Measurements from ENCODE around the gene DSEL.

The DSEL gene

DNA sequence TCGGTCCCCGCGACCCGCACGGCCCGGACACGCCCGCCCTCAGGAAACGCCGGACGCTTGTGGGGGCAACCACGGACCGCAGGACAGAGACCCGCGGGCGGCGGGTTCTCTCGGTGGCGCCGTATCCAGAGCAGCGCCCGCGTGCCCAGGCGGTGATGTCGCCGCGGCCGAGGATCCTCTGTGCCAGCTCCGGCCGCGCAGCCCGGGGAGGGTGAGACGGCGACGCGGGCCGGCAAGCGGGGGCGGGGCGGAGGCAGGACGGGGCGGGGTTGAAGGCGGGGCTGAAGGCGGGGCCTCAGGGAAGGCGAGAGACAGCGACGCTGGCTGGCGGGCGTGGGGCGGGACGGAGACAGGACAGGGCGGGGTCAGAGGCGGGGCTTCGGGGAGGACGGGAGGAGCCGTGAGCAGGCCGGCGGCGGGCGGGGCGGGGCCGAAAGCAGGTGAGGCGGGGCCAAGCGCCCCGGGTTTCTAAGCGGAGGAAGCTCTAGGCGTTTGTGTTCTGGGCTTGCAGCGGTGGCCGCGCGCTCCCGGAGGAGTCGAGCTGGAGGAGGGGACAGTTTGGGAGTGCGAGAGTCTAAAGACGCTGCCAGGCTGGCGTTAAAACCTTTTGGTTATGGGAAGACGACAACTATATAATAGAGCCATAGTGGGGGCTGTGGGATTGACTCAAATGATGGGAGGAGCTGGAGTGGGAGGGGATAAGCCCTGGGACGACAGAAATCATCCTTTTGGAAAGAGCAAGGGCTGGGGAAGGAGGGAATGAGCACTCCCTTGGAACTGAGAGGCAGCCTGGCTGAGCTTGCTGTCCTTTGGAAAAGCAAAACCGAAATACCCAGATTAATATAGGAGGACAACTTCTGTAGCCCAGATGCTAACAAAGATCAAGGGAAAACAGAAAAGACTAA lies at the start of gene DSEL:
TSS of gene DSEL (minus strand) at position 182 of the 905 bp plus-strand sequence. CDS start 2,112 bp downstream, outside the sequence.
- peak; percentile 98 for DNase-seq (ENCODE audit: low spot score)

DNA sequence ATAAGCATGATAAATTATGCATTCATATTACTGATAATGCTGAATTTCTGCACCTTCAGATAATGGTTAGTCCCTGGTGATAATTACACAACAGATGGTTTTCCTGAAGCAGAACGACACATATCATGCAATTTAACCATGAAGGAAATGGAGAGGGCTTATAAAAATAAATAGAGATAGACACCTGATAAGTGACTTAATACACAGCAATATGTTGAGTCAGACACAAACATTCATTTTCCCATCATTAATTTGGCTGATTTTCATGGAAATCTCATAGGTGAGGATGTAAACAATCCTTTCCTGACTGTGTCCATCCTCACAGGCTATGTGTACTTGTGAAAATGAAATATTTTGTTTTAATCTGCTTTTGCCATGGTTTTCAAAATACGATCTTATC lies 36.9 kb upstream of the DSEL start:
- no peak for DNase-seq (ENCODE audit: low spot score)

DNA sequence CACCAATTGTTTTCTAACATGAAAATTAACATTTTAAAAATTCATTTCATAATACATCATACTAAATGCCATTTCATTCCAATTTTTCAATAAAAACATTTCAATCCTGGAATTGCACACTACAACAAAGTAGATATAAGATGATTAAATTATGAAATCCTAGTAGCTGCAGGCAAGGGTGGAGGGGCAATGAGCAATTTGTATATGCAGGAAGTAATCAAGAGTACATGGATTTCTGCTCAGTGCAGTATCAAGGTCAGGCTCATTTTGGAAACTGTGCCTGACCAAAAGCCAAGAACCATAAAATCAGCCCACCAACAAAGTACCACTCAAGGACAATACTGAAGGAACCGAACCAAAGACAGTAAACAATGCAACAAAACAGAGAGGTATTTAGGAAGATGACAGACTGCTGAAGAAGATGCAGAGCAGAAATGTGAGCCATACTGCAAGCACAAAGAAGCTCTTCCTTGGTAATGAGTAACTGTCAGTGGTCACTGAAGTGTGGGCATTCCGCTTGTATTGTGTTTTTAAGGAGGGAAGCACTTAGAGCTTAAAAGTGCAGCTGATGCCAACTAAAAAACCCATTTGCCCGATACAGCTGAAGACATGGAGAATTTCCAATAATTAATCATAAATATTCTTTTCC lies 34.5 kb upstream of the DSEL start:
- no peak for DNase-seq (ENCODE audit: low spot score)

DNA sequence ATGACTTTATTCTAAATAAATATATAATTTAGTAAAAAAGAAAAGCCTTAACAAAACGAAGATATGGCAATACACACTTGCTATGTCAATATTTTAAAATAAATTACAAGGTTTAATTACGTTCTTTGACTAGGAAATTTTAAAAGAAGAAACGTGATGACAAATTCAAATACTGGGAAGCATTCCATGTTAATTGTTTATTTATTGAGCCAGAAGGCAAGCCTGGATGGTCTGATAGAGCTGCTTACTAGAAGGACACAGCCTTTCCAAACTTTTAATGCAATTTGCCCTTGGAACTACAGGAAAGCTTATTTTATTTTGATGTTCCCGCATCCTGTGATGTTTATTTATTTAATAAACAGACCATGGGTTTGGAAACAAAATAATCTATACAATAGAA lies 33.4 kb upstream of the DSEL start:
- DNase-seq (ENCODE audit: low spot score): peak; percentile 5

DNA sequence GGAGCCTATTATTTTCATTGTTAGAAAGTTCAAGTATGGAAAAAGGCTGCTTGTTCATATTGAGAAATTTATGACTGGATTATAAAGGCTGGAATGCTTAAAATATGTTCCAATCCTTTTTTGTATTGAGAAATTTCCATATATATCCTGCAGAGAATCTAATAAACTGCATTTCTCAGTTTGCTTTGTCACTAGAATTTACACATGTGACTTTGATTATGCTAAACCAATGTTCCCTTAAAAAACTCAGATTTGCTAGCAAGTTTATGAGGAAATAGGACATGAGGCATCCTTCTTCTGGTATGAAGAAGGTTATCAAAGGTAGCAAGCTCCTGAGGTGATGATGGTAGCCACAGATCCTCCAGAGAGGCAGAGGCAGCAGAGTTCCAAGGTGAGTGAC lies 29.2 kb upstream of the DSEL start:
- DNase-seq (ENCODE audit: low spot score): no peak

DNA sequence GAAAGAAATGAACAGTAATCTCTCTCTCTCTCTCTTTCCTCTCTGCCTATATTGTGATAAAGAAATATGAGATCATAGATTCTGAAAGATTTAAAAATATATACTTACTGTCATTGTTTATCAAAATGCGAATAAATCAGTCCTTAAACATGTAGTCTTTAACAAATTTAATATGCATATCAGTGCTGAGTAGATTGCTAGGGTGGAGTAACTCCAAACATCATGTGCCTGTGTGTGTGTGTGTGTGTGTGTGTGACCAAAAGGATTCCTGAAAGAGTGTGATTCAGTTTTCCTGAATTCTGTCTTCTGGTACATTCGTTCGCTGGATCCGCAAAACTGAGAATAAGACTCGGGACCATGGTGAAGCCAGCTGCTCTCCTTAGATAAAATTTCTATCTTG lies 24.0 kb upstream of the DSEL start:
- no peak for DNase-seq (ENCODE audit: low spot score)

DNA sequence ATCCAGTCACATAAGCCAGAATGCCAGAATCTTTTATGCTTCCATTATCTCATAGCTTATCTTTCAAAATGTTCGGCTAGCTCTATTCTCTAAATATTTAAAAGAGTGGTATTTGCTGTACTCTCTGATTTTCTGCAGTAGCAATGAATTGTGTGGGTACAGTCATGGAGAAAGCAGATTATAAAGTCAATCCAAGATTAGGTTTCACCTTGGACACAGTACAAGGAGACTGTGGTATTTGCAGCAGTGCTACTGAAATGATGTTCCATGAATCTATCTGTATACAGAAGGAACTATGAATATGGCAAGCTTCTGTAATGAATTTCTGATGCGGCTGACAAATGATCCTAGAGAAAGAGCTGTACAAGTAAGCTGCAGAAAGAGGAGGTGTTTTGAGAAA lies 15.4 kb upstream of the DSEL start:
- DNase-seq (ENCODE audit: low spot score): no peak

DNA sequence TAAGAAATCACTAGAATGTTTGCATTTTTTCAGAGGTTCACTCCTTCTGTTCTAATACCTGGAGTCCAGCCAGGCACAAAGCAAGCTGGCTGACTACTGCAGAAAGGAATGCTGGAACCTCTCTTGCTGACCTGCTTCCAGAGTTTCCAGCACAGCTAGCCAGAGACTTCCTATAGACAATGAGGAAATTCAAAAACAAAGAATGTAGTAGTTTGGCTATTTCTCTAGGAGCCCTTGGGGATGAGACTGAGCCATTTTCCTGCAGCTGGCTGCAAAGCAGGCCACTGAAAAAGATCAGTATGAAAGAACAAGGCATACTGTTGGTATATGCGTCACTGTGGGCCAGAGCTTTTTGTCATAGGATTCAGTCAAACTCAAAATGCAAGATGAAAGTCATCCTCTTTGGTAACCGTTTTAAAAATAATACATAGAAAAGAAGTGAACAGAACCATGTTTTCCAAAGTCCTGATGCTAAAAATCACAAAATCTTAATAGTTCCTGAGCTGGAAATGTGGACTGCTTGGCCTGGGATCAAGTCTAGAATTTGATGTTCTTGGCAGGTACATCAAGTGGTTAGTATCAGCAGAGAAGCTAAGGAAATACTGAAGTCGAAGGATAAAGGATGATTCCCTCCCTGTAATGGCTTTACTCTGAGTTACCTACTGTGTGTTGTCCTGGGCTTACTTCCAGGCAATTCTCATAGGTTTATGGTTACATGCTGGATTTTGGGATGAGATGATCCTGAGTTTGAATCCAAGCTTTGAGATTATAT lies 9.0 kb upstream of the DSEL start:
- DNase-seq (ENCODE audit: low spot score): peak; percentile 79

DNA sequence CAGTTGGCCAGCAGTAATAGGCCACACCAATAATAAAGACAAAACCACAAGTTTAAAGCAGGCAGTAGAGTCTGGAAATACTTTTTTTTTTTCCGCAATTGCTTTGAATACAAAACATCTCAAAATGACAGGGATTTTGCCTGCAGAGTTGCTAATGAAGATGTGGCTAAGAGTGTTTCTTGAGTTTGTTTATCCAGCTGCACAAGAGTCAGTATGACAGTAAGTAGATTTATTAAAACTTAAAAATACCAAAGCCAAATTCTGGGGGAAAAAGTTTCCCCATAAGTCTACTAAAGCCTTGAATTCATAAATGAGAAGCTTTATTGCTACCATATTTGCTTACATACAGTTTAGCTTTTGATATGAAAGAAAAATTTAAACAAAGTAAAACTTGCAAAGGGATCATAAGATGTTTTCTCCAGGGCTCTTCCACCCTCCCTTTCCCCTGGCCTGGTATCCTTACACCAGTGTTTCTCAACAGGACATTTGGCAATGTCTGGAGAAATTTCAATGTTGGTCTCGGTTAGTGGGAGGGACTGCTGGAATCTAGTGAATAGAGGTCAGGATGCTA lies 3.9 kb upstream of the DSEL start:
- peak; percentile 37 for DNase-seq (ENCODE audit: low spot score)

DNA sequence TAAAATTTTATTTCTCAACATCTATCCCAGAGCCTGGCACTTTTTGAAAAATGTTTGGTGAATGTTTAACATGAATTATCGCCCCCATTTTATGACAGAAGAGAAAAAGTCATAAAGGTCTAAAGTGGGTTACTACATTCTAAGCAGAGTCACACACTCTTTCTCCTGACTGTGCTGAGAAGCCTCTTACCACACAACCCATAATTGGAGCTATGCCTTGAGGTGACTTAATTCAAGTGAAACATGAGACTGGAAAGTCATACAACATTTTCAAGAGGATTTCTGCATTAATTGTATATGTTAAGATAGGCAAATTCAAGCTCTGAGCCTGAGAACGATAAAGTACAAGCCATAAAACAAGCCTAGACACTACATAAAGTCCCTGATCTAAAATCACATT lies 3.1 kb upstream of the DSEL start:
- no peak for DNase-seq (ENCODE audit: low spot score)

DNA sequence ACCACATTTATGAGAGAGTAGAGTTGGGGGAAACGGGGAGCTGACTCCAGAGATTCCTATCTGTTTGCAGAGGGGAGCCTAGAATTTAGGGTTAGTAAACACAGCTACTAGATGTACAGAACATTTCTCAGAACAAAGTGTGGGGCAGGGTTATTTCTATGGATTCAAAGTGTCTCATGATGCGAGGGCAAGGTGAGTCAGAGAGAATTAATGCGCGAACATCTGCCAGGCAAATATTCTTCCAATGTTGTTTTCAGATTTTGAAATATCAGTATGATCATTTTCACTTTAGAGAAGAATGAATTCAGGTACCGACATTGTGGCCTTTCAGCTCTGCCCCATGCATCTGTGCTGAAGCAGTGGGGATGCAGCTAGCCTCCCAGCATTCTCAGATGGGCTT lies 2.0 kb upstream of the DSEL start:
- DNase-seq (ENCODE audit: low spot score): no peak

DNA sequence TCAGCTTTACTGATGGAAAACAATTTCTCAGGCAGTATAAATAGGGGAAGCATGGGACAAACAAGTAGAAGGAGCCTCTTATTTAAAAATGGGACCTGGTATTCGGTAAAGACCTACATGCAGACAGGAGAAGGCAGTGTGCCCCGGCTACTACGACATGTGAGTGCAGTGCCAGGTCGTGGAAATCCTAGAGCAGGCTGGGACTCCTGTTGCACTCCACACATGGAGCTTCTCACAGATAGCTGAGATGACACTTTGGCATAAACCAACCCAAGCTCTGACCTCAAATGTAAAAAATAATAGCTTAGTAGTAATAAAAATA lies 885 bp upstream of the DSEL start:
- no peak for DNase-seq (ENCODE audit: low spot score)

DNA sequence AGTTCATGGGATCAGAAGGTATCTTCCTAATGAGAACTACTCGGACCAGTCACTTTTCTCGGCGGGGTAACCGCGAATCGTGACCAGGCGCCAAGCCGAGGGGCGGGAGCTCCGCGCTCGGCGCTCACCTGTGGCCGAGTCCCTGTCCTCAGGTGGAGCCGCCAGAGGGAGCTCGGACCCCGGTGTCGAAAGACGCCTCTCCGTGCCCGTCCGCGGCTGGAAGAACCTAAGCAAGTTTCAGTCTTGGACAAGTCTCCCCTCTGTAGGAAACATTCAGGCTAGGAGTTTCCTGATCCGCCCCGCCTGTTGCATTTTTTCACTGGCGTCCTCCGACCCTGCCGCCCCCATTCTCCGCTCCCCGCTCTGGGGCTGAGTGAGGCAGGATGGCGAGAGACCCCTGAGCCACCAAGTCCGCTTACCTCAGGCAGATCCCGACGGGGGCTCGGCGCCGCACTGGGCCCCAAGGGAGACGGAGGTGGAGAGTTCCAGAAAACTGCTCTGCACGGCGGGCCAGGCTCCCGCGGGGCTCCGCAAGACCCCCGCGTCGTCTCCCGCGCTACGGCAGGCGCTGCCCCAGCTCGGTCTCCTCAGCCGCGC lies 480 bp downstream of the DSEL start:
- DNase-seq (ENCODE audit: low spot score): peak; percentile 75

DNA sequence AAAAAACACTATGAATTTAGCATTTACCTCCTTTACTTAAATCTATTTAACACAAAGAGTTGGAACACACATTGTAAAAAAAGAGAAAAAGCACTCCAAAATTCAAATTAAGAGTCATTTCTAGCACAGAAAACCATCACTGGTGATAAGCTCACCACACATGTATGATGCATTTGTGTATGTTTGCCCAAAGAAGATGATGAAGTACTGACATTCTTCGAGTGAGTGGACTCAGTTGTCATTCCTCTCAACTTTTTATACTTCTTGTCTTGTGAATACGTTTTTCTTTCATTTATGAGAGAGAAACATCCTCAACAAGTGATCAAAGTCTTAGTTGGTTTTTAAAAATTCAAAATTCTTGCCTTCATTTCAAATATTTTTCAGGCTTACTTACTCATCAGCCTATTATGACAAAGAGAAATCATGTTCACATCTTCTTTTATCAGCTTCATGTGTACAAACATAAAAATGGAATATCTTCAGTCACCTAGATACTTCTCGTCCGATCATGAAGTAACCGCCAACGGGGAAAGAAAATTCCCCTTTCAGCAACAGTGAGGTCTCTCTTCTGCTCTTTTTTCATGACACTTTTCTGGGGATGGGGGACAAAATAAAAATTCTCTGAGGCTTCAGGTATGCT lies 1.5 kb downstream of the DSEL start:
- no peak for DNase-seq (ENCODE audit: low spot score)

DNA sequence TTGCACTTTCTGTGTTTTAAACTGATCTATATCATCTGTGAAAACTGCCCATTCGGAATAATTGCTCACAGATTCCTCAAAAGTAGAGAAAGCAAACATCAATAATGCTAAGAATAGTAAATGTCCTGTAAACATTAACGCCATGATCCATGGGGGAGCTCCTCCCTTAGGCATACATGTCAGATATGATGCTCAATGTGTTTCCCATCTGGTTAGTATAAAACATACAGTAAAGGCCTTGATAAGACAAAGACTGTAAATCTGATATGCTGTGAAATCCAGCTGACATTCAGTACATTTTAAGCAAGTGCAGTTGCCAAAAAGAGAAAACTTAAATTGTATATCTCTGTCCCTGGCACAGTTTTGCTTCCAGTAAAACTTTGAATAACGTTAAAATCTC lies 2.1 kb downstream of the DSEL start:
- no peak for DNase-seq (ENCODE audit: low spot score)

DNA sequence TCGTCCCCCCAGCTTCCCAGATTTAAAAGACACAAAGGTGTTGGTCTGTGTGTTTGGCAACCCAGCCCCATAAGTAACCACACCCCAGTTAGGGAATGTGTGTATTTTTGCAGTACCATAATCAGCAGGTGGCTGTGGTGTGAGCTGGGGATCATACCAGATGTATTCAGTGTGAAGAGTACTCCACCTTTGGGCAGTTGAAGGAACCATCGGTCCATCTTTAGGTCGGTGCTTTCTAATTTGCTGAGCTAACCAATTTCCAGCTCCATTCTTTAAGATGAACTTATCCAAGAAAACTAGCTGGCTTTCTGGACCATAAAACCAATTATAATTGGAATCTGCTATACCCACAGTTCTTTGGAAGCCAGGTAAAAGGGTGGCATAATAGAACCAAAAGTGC lies 3.2 kb downstream of the DSEL start:
- no peak for DNase-seq (ENCODE audit: low spot score)

DNA sequence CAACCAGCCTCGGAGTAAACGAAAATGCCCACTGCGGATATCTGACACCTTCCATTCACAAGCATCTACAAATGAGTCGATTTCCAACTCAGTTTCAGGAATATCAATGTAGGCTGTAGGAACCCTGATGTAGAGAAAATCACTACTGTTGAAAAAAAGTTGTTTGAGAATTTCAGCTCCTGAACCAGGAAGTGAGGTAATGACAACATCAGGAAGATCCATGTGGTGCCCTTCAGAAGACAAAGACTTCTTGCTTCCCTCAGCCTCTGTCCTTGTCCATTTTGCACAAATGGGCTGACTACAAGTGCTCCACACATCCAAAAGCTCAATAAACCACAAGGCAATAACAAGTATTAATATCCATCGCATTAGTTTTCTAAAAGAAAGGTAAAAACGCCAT lies 4.7 kb downstream of the DSEL start:
- DNase-seq (ENCODE audit: low spot score): no peak

DNA sequence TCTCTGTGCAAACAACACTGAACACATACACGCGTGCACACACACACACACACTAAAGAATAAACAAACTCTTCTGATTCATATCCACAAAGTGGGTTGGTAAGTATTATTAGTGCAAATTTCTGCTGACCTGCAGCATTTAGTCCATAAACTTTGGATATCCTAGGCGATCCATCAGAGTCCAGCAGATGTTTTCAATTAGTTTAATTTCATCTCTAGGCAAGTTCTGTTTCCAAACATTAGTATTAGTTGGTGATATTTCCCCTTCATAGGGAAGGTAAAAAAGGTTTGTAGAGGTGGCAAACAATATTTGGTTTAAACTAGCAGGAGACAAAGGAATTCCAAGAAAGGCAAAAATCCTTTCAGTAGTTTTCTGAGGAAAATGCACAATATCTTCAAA lies 5.7 kb downstream of the DSEL start:
- DNase-seq (ENCODE audit: low spot score): no peak

DNA sequence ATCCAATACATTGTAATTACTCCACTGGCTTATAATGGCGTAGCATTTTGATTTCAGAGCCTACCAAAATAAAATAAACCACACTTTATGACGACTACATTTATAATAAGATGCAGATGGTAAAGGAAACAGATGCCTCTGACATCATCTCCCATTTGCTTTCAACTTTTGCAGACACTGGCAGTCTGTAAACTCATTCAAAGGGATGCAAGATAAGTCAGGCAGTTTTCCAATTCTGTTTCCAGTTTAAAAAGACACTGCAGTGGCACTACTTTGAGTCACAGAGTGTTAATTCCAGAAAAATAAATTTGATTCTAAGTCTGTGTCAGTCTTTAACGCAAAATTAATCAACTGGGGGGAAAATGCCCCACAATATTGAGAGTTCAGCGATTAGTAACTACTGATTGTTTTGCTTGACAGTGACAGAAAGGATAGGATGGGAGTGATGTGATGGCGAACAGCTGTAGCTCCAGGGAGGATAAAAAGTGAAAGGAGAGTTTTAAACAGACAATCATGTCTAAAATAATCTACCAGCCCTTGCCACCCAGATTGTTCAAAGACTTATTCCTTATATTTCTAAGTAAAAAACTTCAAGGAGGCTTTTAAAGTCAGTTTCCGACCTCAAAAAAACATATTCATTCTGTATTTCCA lies 6.7 kb downstream of the DSEL start:
- DNase-seq (ENCODE audit: low spot score): peak; percentile 21

DNA sequence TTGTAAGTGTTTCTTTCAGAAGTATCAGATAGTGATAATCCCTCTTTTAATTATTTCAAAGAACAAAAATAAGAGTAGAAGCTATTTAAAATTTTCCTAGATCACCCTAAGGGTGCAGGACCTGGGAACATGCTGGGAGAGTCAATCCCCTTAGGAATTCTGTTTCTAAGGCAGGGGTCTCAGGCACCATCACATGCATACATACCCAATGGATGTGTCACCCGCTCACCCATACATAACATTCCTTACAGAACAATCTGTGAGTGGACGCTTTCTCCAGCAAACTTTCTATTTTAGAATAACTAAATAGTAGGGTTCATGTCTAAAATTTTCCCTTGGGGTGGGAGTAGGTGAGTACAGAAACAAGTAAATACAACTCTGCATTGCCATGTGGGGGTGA lies 8.4 kb downstream of the DSEL start:
- no peak for DNase-seq (ENCODE audit: low spot score)

DNA sequence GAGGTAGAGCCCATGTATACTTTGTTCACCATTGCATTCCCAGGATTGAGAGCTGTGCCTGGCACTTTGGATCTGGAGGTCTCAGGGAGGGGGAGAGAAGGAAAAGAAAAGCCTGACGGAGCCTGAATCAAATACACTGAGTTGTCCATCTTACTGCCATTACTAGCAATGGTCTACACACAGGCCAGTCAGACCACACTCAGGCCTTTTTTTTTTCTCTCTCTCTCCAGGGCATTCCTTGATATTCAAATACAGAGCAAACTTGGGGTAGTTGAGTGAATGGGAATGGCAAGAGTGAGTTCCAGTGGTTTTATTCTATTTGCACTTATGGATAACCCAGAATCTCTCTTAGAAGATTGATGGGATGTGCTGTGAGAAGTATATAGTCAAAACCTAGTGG lies 11.8 kb downstream of the DSEL start:
- no peak for DNase-seq (ENCODE audit: low spot score)

All from AG08396 (cell line).